DMS53 (cell line): ENCODE data around the gene RHEBL1.
"Not testable (repeated sequence)": the region's sequence is repeated elsewhere in the genome, so short reads cannot be mapped to it uniquely, and the experiment has no call there.

ENCODE experiments used
- DNase-seq: peaks from one replicate; lab custom pipeline; 2025; lab: John Stamatoyannopoulos, UW

Gene RHEBL1

DNA sequence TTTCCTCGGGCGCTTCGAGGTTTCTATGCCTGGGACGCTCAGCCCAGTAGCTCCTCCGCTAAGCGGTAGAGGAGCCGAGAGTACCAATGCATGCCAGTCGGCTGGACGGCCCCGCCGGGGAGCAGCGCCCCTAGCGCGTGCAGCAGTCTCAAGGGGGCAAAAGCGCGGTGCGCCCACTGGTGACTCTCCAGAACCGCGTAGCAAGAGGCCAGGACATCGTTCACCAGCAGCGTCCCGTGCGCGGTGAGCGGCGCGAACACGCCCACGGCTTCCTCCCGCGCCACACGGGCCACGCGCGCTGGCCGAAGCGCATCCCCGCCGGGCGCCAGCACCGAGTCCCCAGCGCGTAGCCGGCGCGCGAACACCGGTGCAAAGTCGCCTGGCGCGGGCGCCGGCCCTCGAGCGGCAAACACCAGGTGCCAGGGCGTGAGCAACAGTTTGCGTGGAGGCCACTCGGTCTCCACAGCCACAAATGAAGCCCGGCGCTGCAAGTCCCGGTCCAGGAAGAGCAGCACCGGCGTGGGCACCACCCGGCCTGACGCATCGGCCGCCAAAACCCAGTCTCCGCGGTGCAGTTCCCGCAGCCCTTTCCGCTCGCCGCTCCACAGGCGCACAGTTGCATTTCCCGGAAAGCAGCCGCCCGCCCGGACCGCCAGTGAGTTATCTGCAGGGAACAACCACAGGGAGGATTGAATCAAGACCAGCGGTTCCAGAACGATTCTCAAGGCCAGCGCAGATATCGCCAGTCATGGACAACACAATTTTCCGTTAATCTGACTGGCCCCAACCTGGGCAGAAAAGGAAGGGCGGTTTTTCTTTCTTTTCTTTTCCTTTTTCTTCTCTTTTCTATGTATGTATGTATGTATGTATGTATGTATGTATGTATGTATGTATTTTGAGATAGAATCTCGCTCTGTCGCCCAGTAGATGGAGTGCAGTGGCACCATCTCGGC, 20.3 kb upstream of the RHEBL1 start:
- peak; percentile 63 for DNase-seq

DNA sequence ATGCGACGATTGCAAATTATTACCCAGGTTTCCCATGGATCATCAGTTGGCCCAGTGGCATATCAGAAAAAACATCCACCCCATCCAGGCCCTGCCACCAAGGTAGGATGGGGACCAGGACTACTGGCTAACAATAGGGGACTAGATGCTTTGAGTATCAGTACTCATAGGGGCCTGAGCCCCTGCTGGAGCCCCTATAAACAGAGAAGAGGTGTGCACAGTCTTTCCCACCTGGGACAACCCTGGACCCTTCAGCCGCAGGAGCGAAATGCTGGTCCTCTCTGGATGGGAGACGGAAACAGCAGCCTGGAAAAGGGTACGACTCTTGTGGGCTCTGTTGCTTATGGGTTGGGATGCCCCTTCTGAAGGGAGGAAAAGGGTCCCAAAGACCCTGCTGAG, 19.2 kb upstream of the RHEBL1 start:
- no peak for DNase-seq

DNA sequence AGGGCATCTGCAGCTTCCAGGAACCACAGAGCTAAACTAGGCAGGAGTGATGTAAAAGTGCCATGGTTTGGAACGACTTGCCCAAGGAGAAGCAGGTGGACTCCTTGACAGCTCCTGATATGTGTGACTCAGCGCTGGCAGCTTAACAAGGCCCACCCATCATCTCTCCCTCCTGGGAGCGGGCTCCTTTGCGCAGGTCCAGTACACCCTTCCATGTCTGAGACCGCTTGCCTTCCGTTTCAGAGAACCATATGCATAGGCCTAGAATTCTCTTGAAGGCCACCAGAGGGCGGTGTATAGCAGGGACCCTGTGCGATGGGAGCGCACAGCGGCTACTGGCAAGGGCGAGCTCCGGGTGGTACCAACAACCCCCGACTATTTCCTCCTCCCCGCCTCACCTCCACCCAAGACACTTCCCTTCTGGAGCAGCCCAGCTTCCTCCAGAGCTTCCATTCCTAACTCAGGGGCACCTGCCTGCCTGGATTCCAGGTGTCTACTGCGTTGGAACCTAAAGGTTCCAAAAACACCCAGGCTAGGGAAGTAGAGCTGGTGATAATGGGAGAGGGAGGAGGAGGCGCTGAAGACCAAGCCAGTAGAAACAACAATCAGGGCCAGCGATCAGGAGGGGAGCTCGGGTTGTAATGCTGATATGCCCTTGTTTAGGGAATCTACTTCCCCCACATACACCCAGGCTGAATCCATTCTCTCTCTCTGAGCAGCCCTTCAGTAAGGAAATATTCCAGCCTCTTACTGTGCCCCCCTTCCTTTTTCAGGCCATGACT, 18.6 kb upstream of the RHEBL1 start:
- peak; percentile 91 for DNase-seq

DNA sequence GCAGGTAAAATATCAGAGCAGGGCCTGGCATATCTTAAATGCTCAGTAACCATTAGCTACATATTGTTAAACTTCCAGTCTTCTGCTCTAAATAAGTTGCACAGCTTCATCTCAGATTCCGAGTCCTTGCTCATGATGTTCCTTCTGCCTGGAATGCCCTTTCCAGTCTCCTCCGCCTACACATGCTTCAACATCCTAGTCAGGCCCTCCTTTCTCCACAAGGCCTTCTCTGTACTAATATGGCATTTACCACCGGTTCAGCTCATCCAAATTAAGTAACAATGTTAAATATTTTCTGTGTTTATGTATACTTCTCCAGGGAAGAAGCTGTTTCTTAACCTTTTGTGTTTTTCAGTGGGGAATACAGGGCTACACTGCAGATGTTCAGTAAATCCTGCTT, 16.3 kb upstream of the RHEBL1 start:
- DNase-seq: no peak

DNA sequence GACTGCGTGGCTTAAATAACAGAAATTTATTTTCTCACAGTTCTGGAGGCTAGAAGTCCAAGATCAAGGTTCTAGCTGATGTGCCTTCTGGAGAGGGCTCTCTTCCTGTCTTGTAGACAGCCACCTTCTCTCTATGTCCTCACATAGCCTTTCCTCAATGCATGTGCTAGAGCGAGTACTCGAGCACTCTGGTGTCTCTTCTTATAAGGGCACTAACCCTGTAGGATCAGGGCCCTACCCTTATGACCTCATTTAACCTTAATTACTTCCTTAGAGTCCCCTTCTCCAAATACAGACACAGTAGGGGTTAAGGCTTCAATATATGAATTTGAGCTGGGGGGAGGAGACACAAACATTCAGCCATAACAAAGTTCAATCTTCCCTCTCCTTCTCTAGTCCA, 14.7 kb upstream of the RHEBL1 start:
- no peak for DNase-seq

DNA sequence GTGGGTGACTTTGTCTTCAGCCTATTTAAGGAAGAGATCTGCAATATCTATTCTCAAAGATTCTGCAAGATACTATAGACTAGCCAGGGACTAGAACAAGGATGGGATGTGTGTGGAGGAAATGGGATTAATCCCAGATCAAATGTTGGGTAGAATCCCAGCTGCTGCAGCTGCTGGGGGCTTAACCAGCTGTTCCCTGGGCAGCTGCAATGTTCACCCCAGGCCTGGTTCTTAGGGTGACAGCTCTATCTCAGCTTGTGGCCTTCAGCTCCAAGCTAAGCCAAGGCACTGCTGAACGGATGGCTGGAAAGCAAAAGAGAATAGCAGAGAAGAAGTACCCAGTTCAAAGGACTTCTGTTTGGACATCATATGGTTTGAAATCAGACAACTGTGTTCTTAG, 10.0 kb upstream of the RHEBL1 start:
- no peak for DNase-seq

DNA sequence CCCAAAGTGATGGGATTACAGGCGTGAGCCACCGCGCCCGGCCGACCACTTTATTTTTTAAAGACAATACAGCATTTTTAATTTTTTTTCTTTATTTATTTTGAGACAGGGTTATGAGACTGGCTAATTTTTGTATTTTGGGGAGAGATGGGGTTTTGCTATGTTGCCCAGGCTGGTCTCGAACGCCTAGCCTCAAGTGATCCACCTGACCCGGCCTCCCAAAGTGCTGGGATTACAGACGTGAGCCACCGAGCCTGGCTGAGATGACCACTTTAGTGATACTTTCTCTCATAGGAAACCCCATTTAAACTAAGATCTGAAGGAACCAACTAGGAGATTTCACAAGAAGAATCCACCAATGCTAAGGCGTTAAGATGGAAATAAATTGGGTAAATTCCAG, 1.2 kb upstream of the RHEBL1 start:
- DNase-seq: no peak

DNA sequence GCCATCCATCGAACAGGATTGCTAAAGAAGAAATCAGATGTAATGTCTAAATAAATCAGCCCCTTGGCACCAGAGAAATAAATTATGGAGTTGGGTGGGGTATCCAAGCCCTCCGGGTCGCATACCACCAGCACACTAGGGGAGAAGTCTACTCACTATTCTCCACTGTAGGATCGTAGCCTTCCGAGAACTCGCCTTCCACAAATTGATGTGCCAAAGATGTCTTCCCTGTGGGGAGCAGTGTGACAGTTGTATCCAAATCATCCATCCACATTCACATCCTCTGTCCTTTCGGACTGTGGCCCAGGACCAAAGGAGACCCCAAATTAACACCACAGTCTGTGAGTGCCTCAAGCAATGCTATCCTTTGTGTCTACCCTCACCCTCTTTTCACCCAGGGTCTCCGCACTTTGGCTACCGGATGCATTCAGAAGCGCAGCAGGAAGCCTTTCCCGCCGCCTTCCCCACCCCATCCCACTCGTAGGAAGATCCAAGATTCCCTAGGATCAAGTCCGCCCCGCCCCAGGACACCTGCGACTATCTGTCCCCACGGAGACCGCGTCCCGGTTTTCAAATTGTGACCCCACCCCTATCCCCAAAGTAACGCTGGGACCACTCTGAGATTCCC, 786 bp downstream of the RHEBL1 start:
- DNase-seq: peak; percentile 48

DNA sequence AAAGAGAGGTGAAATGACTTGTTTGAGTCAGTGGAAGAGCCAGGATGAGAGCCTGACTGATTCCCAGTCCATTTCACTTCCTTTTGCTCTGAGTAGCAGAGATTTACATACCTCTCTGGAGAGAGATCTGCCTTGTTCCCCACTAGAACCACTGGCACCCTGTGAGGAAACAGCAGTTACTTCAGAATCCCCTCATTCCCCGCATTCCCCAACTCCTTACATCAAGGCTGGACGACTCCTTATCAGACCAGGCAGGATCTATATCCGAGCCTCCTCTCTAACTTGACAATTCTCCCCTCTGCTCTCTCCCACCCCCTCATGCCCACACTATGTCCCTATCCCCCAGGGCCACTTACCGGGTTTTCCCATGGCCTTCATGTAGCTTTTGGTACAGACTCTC, 3.7 kb downstream of the RHEBL1 start:
- no peak for DNase-seq

DNA sequence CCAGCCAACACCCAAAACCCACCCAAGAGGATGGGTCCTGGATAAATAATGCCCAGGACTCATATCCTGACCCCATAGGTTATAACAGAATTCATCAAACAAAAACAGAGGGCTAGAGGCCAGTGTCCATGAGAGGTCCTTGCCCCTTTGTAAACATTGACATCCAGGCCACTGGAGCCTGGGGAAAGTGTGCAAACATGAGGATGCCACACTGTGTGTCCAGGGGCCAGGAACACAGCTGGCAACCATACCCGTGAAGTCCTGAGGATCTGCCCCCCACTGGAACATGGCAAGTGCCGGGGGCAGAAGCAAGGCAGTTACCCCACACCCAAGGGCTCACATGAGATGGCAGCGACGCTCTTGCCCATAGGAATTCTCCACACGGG, 5.0 kb downstream of the RHEBL1 start:
- DNase-seq: no peak

DNA sequence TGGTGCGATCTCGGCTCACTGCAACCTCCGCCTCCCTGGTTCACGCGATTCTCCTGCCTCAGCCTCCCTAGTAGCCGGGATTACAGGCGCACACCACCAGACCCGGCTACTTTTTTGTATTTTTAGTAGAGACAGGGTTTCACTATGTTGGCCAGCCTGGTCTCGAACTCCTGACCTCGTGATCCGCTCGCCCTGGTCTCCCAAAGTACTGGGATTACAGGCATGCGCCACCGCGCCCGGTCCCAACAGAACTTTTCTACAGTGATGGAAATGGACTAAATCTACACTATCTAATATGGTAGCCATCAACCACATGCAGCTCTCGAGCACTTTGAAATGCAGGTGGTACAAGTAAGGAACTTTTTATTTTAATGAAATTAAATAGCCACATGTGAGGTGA, 7.9 kb downstream of the RHEBL1 start:
- DNase-seq: not testable (repeated sequence)

DNA sequence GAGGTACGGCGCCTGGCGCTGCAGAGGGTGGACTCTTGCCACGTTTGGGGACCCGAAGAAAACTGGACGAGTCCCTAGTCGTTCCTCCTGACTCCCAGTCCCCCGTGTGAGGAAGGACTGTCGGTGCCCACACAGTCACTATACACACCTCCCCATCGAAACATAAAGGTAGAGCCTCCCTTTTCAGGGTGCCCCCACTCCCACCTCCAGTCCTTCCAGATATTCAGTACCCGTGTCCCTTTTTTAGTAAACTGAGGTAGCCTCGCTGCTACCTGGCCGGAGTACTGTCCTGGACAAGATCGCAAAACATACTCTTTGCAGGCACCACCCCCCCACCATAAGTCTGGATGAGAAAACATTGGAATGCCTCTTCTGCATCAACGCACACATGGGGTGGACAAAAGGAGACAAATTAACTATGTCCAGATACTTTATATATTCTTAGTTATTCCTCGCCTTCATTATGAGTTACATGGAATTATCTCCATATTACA, 8.6 kb downstream of the RHEBL1 start:
- no peak for DNase-seq

DNA sequence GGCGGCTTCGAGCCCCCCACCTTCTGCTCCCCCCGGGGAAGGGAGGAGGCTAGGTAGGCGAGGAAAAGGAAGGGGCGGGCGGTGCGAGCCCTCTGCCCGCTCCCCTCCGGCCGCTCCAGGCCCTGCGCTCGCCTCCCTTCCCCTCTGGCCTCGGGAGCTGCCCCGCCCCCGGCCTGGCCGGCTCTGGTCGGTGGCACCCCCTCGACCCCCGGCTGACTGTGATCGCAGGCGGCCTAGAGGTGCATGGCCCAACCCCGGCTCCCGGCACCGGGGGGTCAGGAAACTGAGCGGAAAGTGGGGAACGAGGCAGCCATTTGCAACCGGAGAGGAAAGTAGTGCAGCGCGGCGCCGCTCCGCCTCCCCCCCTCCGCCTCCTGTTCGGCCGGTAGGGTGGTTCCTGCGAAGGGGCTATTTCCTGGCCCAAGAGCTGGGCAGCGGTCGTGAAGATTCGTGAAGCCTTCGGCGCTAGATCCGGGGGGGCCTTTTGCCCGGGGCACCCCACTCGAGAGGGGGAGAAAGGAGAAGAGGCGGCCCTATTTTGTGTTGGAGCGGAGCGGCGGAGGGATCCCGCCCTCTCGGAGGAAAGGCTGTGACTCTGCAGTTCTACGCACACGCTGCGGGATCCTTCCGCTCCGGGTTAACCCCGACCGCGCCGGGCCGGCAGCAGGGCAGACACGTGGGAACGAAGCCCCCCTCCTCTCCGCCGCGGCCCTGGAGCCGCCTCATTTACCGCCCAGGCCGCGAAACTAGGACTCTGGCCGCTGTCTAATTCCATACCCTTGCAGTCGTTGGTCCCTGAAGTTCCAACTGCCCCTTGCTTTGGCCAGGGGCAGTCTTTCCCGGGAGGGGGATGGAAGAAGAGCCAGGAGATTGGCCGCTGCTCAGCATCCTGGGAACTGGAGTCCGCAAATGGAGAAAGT, 9.3 kb downstream of the RHEBL1 start, which contains the start of gene KMT2D:
TSS of gene KMT2D (minus strand) at position 558 of the 920 bp plus-strand sequence. CDS start 5,470 bp downstream, outside the sequence.
- peak; percentile 98 for DNase-seq

DNA sequence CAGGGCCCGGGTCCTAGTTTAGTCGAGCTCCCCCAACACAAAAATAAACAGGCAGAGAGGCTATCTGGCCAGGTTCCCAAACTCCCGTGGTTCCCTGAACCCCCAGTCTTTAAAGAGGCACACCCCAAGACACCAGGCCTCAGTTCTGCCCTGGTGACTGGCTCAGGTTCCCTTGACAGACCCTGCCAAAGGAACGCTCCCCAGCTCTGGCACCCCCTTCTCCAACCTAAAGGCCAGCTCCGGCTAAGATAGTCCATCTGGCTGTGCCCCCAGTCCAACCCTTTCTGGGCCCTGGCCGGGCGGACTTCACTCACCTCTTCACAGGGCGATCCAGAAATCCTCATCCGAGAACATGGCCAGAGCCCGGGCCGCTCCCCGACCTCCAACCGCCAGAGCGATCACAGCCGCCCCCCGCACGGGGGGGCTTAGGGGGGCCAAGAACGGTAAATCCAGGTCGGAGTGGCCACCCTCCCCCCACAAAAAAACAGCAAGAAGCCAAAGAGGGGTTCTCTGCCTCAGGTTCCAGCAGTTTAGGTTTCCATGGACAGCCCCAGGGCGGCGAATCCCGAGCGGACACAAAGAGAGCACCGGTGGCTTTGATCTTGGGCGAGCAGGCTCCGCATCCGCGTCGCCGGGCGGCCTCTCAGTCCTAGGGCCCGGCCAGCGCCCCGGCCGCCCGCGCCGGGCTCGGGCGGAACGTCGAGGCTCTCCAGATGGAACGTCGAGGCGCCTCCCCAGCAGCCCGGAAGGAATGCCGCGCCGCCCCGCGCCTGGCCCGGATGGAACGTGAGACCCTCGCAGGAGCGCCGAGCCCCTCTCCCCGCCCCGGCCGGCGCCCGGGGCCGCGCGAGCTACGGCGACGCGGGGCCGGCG, 10.2 kb downstream of the RHEBL1 start:
- DNase-seq: peak; percentile 78

DNA sequence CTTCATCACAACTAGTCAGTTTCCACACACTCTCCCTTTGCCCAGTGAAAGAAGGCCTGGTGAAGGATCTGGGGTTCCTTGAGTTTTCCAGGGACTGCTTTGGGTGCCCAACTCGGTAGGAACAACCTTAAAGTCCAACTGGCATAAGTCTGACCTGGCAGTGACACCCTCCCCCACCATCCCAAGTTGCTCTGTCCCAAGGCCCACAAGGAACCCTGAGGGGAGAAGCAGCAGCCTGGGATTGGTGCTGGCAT, 10.8 kb downstream of the RHEBL1 start:
- DNase-seq: peak; percentile 33

DNA sequence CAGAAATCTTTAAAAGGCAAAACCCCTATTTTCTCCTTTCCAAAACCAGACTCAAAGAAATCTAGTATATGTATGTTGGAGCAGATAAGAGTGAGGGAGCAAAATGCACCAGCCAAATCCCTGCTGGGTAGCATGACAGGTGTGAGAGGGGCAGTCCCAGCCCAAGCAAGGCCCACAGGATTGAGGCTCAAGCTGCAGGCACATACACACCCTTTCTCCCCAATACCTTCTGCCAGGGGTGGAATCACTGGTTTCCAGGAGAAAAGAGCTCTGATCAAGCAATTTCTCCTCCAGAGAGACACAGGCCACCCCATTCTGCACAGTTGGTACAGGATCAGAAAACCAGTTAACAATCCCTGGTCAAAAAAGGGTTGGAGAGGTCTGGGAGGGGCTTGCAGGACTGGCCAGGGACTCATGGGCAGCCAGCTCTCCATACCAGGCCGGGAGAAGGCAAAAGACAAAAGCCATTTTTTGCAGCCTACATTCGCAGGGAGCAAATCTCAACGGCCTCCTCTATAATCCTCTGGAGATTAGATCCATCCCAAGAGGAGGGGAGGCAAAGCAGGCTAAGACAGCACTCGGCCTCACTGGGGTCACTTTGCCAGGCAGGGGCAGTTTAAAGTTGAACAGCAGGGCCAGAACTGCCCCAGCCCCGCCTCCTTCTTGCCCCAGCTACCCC, 11.3 kb downstream of the RHEBL1 start:
- peak; percentile 33 for DNase-seq

DNA sequence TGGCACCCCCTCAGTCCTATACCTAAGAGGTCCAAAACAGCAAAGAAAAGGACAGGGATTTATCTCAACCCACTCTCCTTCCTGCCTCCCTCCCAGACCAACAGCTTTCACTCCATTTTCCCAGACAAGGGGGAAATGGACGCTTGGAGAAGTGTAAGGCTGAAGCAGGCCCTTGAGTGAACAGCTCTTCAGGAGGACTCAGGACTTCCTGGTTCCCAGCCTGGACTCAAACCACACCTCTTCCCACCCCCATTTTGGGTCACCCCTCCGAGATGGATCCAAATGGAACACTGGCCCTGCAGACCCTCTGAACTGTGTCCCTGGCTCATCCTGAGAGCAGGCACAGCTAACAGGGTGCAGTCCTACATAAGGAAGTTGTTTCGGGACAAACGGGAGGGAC, 11.9 kb downstream of the RHEBL1 start:
- peak; percentile 65 for DNase-seq

DNA sequence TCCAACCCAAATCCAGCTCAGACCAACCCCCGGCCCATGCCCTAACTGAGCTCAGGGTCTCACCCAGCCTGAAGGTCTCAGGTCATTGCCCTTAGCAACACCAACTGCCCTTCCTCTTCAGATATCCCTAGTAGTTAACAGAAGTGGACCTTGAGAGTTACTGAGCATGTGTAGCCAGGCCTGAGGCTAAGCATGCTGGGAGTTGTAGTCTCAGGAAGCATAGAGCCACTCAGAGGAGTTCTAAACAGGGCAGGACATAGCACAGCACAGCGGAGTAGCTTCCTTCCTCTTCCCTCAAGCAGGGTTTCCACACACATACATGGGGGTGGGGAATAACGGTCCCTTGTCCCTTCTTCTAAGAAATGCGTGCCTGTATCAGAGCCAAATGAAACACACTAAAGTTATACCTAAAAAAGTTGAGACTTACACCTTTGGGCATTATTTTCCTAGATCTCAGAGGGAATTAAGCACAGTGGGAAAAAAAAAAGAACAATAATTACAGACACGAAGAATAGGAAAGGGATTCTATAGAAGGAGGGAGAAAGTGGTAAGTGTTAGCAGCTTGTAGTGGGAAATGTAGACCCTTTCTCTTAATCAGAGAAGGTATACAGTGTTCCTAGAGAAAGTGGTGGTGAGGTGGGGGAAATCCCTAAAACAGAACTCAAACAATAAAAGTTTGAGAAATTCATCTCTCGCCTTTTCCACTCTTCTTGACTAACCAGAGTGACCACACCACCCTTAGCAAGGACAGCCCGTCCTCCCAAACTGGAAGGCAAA, 13.6 kb downstream of the RHEBL1 start:
- DNase-seq: peak; percentile 68

DNA sequence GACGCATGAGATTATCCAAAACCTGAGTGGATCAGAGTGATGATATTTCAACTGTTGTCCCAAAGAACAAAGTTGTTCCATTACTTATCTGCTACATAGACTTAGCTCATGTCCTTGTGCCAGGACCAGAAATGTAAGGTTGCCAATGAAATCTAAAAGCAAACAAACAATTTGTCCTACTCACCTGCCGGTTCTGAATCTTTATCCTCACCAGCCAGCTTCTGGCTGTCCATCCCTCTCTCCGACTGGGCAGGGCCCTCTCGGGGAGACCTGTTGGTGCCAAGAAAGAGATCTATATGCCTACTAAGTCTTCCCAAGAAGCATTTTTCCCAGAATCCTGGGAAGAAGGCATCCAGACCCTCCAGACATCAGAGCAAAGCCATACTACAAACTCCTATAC, 14.7 kb downstream of the RHEBL1 start:
- DNase-seq: no peak
